ENCODE measurements around the gene NCAPG. TPM values are rescaled to one million over a fixed set of nuclear protein-coding genes. Genes with fewer than 3 reads are reported as not detected.

NCAPG gene
- total and polyA plus RNA-seq, 9 of the 15 experiments (the other 6 are each of a cell fraction or from before 2014, with no cell fraction given), result 25.6 to 102 (median 65.3) TPM

- Histone ChIP-seq H3K4me3 (no peak overlapping the region), H4K20me1 (replicated peaks; ENCODE audit: control insufficient read depth, insufficient read depth, low read length) (no peaks in the 10 kb centered on the region), H3K79me2 (ENCODE audit: control insufficient read depth, insufficient read depth, low read length) (no peaks in the 10 kb centered on the region), H3K4me1 (replicated peaks in 1 of 2; ENCODE audit: control insufficient read depth in 2 of 2, insufficient read depth in 2 of 2, low read length in 2 of 2) (no peaks in the 10 kb centered on the region), H3K9me3 (replicated peaks; ENCODE audit: control insufficient read depth, insufficient read depth, low read depth, low read length) (no peaks in the 10 kb centered on the region), H3K9me1 (ENCODE audit: control insufficient read depth, insufficient read depth, low read length) (no peaks in the 10 kb centered on the region), H3K36me3 (ENCODE audit: control insufficient read depth, insufficient read depth, low read length) (peaks cover 11% of the 10 kb centered on the region; the same call in 2 of the 3 replicates), H2AFZ (ENCODE audit: low read depth, low read length) (no peak overlapping the region), H3K4me2 (ENCODE audit: insufficient read depth, low read length) (no peak overlapping the region), H3K9ac (ENCODE audit: insufficient read depth in 1 of 2, low read depth in 2 of 2, low read length in 2 of 2) (no peak overlapping the region), H3K27ac (ENCODE audit: extremely low read depth, low read depth, low read length) (no peak overlapping the region), H3K27me3 (ENCODE audit: control insufficient read depth in 2 of 2, insufficient read depth in 2 of 2, low read length in 2 of 2) (no peaks in the 10 kb centered on the region)
- 68% methylated on average over 2 of the region's 2 CpGs for WGBS (ENCODE audit: insufficient coverage, low coverage, missing lambda C conversion rate)
- BruUV-seq (replicated peaks), result no TSS peak
- CTCF ChIA-PET (ENCODE audit: low intra/inter-chr PET ratio), result no interaction called here
- DNase-seq (ENCODE audit: extremely low read depth in 1 of 4, low spot score in 3 of 4) (no peak), FAIRE-seq (no peak), ATAC-seq (no peak)
- POLR2A ChIA-PET, result interaction anchor here (0.7 kb wide), 1 partner anchor 261 kb away, joined by 5 read pairs; no protein-coding TSS in a partner anchor
- intact Hi-C loops (cut with micrococcal nuclease) (no loop called here), in situ Hi-C loops (cut with MboI) (no loop called here)
- TF ChIP-seq BRF1 (IDR thresholded peaks at IDR 0.05; ENCODE audit: borderline replicate concordance, extremely low read depth, insufficient read length) (no peak), ZNF24 (IDR thresholded peaks at IDR 0.05) (no peak), ZNF316 (IDR thresholded peaks at IDR 0.05) (0 out of 2 replicates have a peak, but pooled peaks have one; percentile 24)
Observed at GRCh38 chr4:17884511-17884910, 73.7 kb downstream of the NCAPG start.

- no peak for ATAC-seq
- H3K9me3 ChIP-seq (replicated peaks; ENCODE audit: control insufficient read depth, insufficient read depth, low read depth, low read length), result no peaks in the 10 kb centered on the region
- no peaks in the 10 kb centered on the region for H3K79me2 ChIP-seq (ENCODE audit: control insufficient read depth, insufficient read depth, low read length)
- FAIRE-seq, result no peak
- H3K4me3 ChIP-seq, result no peak overlapping the region
- no TSS peak for BruUV-seq (replicated peaks)
- ChIA-PET CTCF (ENCODE audit: low intra/inter-chr PET ratio) (no interaction called here), POLR2A (no interaction called here)
- H3K4me1 ChIP-seq (replicated peaks in 1 of 2; ENCODE audit: control insufficient read depth in 2 of 2, insufficient read depth in 2 of 2, low read length in 2 of 2), result no peaks in the 10 kb centered on the region
- H3K9me1 ChIP-seq (ENCODE audit: control insufficient read depth, insufficient read depth, low read length), result no peaks in the 10 kb centered on the region
- peaks cover 2% of the 10 kb centered on the region; the same call in 1 of the 3 replicates for H3K36me3 ChIP-seq (ENCODE audit: control insufficient read depth, insufficient read depth, low read length)
- H2AFZ ChIP-seq (ENCODE audit: low read depth, low read length), result no peak overlapping the region
- WGBS (ENCODE audit: insufficient coverage, low coverage, missing lambda C conversion rate), result 92% methylated on average over 1 of the region's 1 CpG
- H3K27ac ChIP-seq (ENCODE audit: extremely low read depth, low read depth, low read length), result no peak overlapping the region
- TF ChIP-seq ZNF77 (CRISPR knock-in tag; IDR thresholded peaks at IDR 0.05) (no peak), MEIS2 (IDR thresholded peaks at IDR 0.05; ENCODE audit: partially characterized antibody) (no peak), ZKSCAN1 (IDR thresholded peaks at IDR 0.05; ENCODE audit: low read depth, low read length) (no peak), ZNF12 (CRISPR knock-in tag; IDR thresholded peaks at IDR 0.05) (no peak), PRMT5 (CRISPR knock-in tag; IDR thresholded peaks at IDR 0.05) (no peak), ZNF174 (CRISPR knock-in tag; IDR thresholded peaks at IDR 0.05) (no peak), CCAR2 (IDR thresholded peaks at IDR 0.05; ENCODE audit: low read depth, low read length) (no peak), ZNF436 (CRISPR knock-in tag; IDR thresholded peaks at IDR 0.05) (no peak), MYC (IDR thresholded peaks at IDR 0.05; ENCODE audit: low read depth, low read length) (no peak), MYC (CRISPR knock-in tag; IDR thresholded peaks at IDR 0.05; ENCODE audit: borderline replicate concordance, low read depth) (no peak)
- intact Hi-C loops (cut with micrococcal nuclease) (no loop called here), in situ Hi-C loops (cut with MboI) (no loop called here)
- H3K4me2 ChIP-seq (ENCODE audit: insufficient read depth, low read length), result no peak overlapping the region
- no peak overlapping the region for H3K9ac ChIP-seq (ENCODE audit: insufficient read depth in 1 of 2, low read depth in 2 of 2, low read length in 2 of 2)
- H3K27me3 ChIP-seq (ENCODE audit: control insufficient read depth in 2 of 2, insufficient read depth in 2 of 2, low read length in 2 of 2), result no peaks in the 10 kb centered on the region
- DNase-seq (ENCODE audit: extremely low read depth in 1 of 4, low spot score in 3 of 4), result no peak
- H4K20me1 ChIP-seq (replicated peaks; ENCODE audit: control insufficient read depth, insufficient read depth, low read length), result no peaks in the 10 kb centered on the region
Observed at GRCh38 chr4:17889692-17890091, 78.9 kb downstream of the NCAPG start.

All from K562 (cell line).